Stimulated activated effector memory CD8-positive, alpha-beta T cell treated with anti-CD3 and anti-CD28 coated beads, Interleukin-12 subunit alpha, Interleukin-12 subunit beta, amount 100 ng/mL, for 72 hours (primary cell): ENCODE results near the gene DDX4.

ENCODE experiments used
- ATAC-seq: fragments of 150-1000 bp; cut with Tn5 transposase; 2 replicates; pipeline ENCODE4 v1.10.0; 2021
- DNase-seq, 2 donors: peaks; one replicate each; pipeline ENCODE4 v3.0.0; 2021 to 2022; ENCODE audit warnings: low spot score in 2 of 2
- H3K27ac Mint-ChIP-seq: one replicate; pipeline ENCODE4 v1.8.0; 2022; ENCODE audit warnings: mild to moderate bottlenecking, mixed read lengths
- H3K36me3 Mint-ChIP-seq: one replicate; pipeline ENCODE4 v1.8.0; 2022; ENCODE audit warnings: mild to moderate bottlenecking, mixed read lengths
- H3K4me1 Mint-ChIP-seq: one replicate; pipeline ENCODE4 v1.8.0; 2022; ENCODE audit warnings: mixed read lengths
- H3K4me3 Mint-ChIP-seq: one replicate; pipeline ENCODE4 v1.8.0; 2022; ENCODE audit warnings: mild to moderate bottlenecking, mixed read lengths
- H3K9me3 Mint-ChIP-seq: one replicate; pipeline ENCODE4 v1.8.0; 2022; ENCODE audit warnings: mixed read lengths

Gene DDX4

GRCh38 chr5:55832446-55832845 lies 94.6 kb downstream of the DDX4 start:
- no peak for ATAC-seq
- H3K27ac Mint-ChIP-seq, result no peak overlapping the region
- no peaks in the 10 kb centered on the region for H3K9me3 Mint-ChIP-seq

GRCh38 chr5:55836191-55836590 lies 98.3 kb downstream of the DDX4 start:
- ATAC-seq (no peak), DNase-seq (no peak)
- H3K4me3 Mint-ChIP-seq, result no peak overlapping the region
- no peaks in the 10 kb centered on the region for H3K4me1 Mint-ChIP-seq
- no peak overlapping the region for H3K27ac Mint-ChIP-seq
- H3K9me3 Mint-ChIP-seq, result no peaks in the 10 kb centered on the region
- no peaks in the 10 kb centered on the region for H3K36me3 Mint-ChIP-seq

More at GRCh38 chr5:55832446-55832845, 94.6 kb downstream of the DDX4 start:
- DNase-seq, result no peak
- Mint-ChIP-seq H3K4me1 (no peaks in the 10 kb centered on the region), H3K36me3 (no peaks in the 10 kb centered on the region), H3K4me3 (no peak overlapping the region)

GRCh38 chr5:55841976-55842375 lies 104.1 kb downstream of the DDX4 start:
- H3K27ac Mint-ChIP-seq, result no peak overlapping the region
- H3K4me1 Mint-ChIP-seq, result no peaks in the 10 kb centered on the region
- H3K36me3 Mint-ChIP-seq, result no peaks in the 10 kb centered on the region
- ATAC-seq, result no peak
- no peak overlapping the region for H3K4me3 Mint-ChIP-seq
- H3K9me3 Mint-ChIP-seq, result no peaks in the 10 kb centered on the region
- DNase-seq, result no peak

GRCh38 chr5:55847837-55848236 lies 110.0 kb downstream of the DDX4 start:
- Mint-ChIP-seq H3K4me1 (peaks cover 7% of the 10 kb centered on the region), H3K27ac (no peak overlapping the region), H3K4me3 (no peak overlapping the region), H3K36me3 (no peaks in the 10 kb centered on the region), H3K9me3 (no peaks in the 10 kb centered on the region)
- DNase-seq (no peak), ATAC-seq (no peak)

DNA sequence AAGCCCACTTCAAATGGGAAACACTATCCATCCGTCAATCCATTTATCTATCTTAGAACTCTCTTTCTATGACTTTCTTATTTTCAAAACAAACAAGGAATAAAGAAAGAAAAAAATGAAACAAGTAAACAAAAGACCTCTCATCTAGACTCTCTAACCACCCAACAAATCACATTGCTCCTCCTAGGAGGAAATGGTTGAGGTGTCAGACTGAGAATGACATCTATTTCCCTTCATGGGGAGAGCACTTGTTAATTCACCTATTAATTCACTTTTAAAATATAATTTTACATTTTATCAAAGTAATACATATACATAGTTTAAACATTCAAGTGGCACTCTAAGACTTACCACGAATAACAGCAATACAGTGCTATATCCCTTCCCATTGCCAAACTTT lies 110.9 kb downstream of the DDX4 start:
- DNase-seq, result no peak
- Mint-ChIP-seq H3K9me3 (no peaks in the 10 kb centered on the region), H3K27ac (no peak overlapping the region), H3K4me1 (peaks cover 7% of the 10 kb centered on the region), H3K4me3 (no peak overlapping the region), H3K36me3 (no peaks in the 10 kb centered on the region)
- ATAC-seq, result no peak

- Mint-ChIP-seq H3K36me3 (no peaks in the 10 kb centered on the region), H3K9me3 (no peaks in the 10 kb centered on the region), H3K4me3 (no peak within 1 kb of the TSS), H3K27ac (no peak within 1 kb of the TSS), H3K4me1 (peaks cover 16% of the 10 kb centered on the region)
- ATAC-seq (peak; percentile 86), DNase-seq (no peak)
These were observed 113.2 kb downstream of the DDX4 start, which contains the start of gene IL31RA for GRCh38 chr5:55850839-55851674. Gene IL31RA, plus strand, starts transcription at chr5:55851357. Its CDS starts 214 bp downstream, at chr5:55851571.

DNA sequence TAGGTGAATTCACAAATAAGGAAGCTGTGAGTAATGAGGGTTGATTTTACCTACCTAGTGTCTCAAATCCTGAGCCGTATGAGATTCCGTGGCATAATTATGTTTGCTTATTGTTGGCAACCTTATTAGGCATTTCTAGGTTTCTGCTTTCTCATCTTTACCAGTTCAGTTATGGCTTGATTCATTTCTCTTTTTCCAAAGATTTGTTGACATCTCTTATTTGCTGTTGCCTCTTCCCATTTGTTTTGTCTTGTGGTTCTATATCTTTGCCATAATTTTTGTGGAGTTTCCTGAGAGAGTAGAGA lies 113.8 kb downstream of the DDX4 start:
- no peak for ATAC-seq
- H3K27ac Mint-ChIP-seq, result no peak overlapping the region
- no peaks in the 10 kb centered on the region for H3K36me3 Mint-ChIP-seq

GRCh38 chr5:55852503-55852902 lies 114.6 kb downstream of the DDX4 start:
- no peak for ATAC-seq
- peaks cover 27% of the 10 kb centered on the region for H3K4me1 Mint-ChIP-seq
- no peaks in the 10 kb centered on the region for H3K36me3 Mint-ChIP-seq
- H3K27ac Mint-ChIP-seq, result no peak overlapping the region
- no peaks in the 10 kb centered on the region for H3K9me3 Mint-ChIP-seq
- DNase-seq, result no peak
- H3K4me3 Mint-ChIP-seq, result no peak overlapping the region

More for the DNA sequence above, 113.8 kb downstream of the DDX4 start:
- DNase-seq, result no peak
- Mint-ChIP-seq H3K9me3 (no peaks in the 10 kb centered on the region), H3K4me1 (peaks cover 22% of the 10 kb centered on the region), H3K4me3 (no peak overlapping the region)

GRCh38 chr5:55853041-55853670 lies 115.3 kb downstream of the DDX4 start:
- H3K27ac Mint-ChIP-seq, result no peak overlapping the region
- H3K36me3 Mint-ChIP-seq, result no peaks in the 10 kb centered on the region
- no peak for DNase-seq
- no peak for ATAC-seq
- H3K4me3 Mint-ChIP-seq, result no peak overlapping the region
- H3K9me3 Mint-ChIP-seq, result no peaks in the 10 kb centered on the region
- H3K4me1 Mint-ChIP-seq, result peaks cover 27% of the 10 kb centered on the region

- Mint-ChIP-seq H3K36me3 (no peaks in the 10 kb centered on the region), H3K4me1 (peaks cover 27% of the 10 kb centered on the region), H3K4me3 (no peak overlapping the region), H3K27ac (no peak overlapping the region), H3K9me3 (no peaks in the 10 kb centered on the region)
- no peak for DNase-seq
- no peak for ATAC-seq
These were observed 116.0 kb downstream of the DDX4 start for GRCh38 chr5:55853818-55854217.

DNA sequence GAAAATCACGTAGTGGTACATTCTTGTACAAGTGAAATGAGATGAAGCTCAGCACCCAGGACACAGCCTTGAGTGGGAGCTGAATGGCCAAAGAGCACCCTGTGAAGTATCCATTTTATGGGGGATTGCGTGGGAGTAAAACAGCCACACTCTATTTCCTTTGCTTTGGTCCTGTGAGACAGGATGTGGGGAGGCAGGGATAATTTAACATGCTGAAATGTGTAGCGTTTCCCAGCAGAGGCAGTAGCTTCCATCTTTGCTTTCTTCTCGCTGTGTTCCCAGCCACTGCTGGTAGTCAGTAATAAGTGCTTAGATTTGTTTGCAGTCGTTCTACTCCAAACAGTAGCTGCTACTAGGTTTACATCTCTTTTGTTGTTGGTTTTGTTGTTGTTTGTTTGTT lies 117.6 kb downstream of the DDX4 start:
- DNase-seq (no peak), ATAC-seq (peak; percentile 48)
- Mint-ChIP-seq H3K36me3 (no peaks in the 10 kb centered on the region), H3K27ac (no peak overlapping the region), H3K4me3 (no peak overlapping the region), H3K9me3 (no peaks in the 10 kb centered on the region), H3K4me1 (peaks cover 27% of the 10 kb centered on the region)

- Mint-ChIP-seq H3K36me3 (no peaks in the 10 kb centered on the region), H3K27ac (peak overlapping the region; percentile 34), H3K4me3 (no peak overlapping the region), H3K9me3 (no peaks in the 10 kb centered on the region), H3K4me1 (peaks cover 21% of the 10 kb centered on the region)
- ATAC-seq (peak; percentile 85), DNase-seq (no peak)
These were observed 118.8 kb downstream of the DDX4 start for GRCh38 chr5:55856516-55857246.

GRCh38 chr5:55857247-55857640 lies 119.4 kb downstream of the DDX4 start:
- Mint-ChIP-seq H3K27ac (no peak overlapping the region), H3K4me3 (no peak overlapping the region), H3K4me1 (peaks cover 21% of the 10 kb centered on the region), H3K36me3 (no peaks in the 10 kb centered on the region), H3K9me3 (no peaks in the 10 kb centered on the region)
- no peak for DNase-seq
- ATAC-seq, result no peak

GRCh38 chr5:55858104-55858503 lies 120.2 kb downstream of the DDX4 start:
- Mint-ChIP-seq H3K9me3 (no peaks in the 10 kb centered on the region), H3K36me3 (no peaks in the 10 kb centered on the region), H3K27ac (no peak overlapping the region), H3K4me1 (peaks cover 21% of the 10 kb centered on the region), H3K4me3 (no peak overlapping the region)
- ATAC-seq, result no peak
- DNase-seq, result no peak

- Mint-ChIP-seq H3K36me3 (no peaks in the 10 kb centered on the region), H3K4me3 (no peak overlapping the region), H3K9me3 (no peaks in the 10 kb centered on the region), H3K4me1 (peaks cover 19% of the 10 kb centered on the region), H3K27ac (no peak overlapping the region)
- ATAC-seq, result no peak
- no peak for DNase-seq
These were observed 122.4 kb downstream of the DDX4 start for GRCh38 chr5:55860288-55860687.

- Mint-ChIP-seq H3K4me3 (no peak overlapping the region), H3K27ac (no peak overlapping the region), H3K4me1 (peaks cover 15% of the 10 kb centered on the region), H3K9me3 (no peaks in the 10 kb centered on the region), H3K36me3 (no peaks in the 10 kb centered on the region)
- no peak for DNase-seq
- no peak for ATAC-seq
These were observed 122.8 kb downstream of the DDX4 start for GRCh38 chr5:55860709-55861108.
